Endometrium (tissue), 2 donors: Measurements from ENCODE around the gene AP3B2.
"Not testable (repeated sequence)": the region's sequence is repeated elsewhere in the genome, so short reads cannot be mapped to it uniquely, and the experiment has no call there.

Experiments used
- FAIRE-seq: peaks from 2 replicates; lab custom pipeline; 2012; peaks lifted over from hg19 to GRCh38; lab: Jason Lieb, UNC
- donor health status: control.
- donor health status: control.

The AP3B2 gene

DNA sequence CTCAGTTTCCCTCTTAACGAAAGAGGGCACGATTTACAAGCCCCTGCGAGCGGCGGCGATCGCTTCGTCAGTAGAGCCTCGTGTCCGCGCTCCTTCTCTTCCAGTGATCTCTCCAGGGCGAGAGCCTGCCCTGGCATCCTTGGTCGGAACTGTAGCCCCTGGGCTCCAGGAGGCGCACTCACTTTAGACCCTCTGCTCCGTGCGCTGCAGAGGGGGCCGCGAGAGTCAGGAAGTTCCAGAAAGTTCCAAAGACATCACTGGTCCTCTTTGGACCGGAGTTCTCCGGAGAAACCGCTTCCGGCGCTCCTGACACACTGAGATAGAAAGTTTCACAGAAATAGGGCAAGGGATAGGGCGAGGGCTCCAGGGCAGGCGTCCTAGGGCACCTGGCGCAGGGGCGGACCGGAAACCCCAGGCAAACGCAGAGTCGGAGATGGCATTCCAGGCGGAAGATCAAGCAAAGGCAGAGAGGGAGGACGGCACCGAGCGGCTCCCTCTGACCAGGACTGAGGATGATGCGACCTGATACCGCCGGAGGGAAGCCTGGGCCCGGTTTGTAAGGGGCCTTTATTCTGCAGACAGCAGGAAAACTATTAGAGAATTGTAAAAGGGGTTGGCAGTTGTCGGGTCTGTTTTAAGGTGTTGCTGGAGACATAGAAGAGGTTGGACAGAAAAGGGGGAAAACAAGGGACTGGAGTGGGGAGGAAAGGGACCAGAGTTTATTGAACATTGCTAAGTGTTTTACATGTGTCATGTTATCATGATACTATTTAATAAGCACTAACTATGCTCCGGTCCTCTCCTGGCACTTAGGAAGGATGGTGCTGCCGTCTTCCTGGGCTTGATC, 61.2 kb downstream of the AP3B2 start:
- FAIRE-seq: no peak

DNA sequence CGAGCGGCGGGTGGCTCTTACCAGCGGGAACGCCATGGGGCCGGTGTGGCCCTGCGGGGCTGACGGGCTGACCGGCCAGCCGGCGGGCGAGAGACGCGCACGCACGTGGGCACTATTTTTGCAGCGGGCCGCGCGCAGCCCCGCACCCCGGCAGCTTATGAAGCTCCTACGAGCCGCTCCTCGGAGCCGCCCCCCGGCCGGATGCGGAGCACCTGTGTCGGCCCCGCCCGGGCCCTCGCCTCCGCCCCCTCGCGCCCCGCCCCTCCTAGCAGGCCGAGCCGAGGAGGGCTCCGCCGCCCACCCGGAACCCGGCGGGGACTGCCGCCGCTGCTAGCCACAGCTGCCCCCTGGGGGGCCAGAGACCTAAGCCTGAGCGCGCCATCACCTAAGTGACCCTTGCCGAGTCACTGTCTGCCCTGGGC, 61.8 kb downstream of the AP3B2 start:
- no peak for FAIRE-seq

DNA sequence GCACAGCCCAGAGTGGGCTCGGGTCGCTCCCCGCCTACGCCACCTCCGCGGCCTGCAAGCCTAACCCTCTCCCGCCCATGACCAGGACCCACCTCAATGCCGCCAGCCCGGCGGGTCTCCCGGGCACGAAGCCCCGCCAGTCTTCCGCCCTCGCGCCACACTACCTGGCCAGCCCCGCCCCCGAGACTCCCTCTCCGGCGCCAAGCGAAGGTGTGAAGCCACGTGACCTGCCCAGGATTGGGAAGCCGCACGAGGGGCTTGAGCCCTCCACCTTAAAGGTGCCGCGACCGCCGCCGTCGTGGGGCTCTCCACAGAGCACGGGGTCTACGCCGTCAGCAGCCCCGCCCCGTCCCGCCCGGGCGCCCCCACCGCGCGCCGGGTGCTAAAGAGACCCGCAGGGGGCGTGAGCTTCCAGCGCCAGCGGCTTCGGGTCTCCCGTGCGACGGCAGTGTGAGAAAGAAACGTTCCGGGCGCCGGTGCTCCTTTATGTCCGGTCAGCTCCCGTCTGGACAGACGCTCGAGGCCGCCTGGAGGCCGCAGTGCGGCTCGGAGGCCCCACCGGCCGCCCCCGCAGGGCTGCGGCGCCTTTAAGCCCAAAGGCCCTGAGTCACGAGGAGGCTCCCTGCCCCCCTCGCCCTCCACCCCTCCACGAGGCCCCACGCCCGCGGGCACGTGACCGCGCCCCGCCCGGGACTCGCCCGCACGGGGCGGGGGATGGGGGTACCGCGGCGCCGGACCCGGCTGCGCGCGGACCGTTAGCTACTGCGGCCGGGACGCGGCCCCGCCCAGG, 62.4 kb downstream of the AP3B2 start, which contains the start of gene CPEB1:
CPEB1 (minus strand) TSS at position 319 of the 790 bp plus-strand sequence. CDS start 18,904 bp downstream, outside the sequence.
- no peak for FAIRE-seq

DNA sequence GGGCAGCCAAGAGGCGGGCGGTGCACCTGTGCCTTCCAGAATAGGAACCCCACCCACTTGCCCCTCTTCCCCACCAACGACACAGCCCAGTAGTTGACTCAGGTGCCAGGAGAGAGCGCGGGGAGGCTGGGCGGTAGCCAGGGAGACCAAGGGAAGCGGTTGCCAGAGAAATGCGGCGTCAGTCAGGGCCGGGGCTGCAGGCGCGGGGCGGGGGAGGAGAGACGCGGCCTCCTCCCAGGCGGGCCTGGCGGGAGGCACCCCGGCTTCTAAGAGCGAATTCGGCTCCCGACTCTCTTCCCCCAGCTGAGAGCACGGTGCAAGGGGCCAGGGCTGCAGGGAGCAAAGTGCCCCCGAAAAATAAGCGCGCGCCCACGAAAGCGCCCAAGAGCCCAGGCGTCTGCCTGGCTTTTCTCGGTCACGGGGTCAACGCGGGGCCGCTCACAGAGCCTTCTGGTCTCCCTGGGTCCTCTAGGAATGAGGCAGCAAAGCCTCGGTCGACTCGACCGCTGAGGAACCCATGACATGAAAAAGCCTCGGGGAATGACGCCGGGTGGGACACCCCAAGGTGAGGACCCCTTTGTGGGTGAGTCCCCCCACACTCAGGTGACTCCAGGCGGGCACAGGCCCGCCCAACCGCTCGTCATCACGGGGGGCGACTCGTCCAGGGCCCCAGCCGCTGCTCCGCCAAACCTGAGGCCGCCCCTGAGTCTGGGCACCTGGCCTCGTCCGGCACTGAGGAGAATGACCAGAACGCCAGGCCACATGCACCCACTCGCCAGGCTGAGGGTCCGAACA, 63.2 kb downstream of the AP3B2 start:
- no peak for FAIRE-seq

DNA sequence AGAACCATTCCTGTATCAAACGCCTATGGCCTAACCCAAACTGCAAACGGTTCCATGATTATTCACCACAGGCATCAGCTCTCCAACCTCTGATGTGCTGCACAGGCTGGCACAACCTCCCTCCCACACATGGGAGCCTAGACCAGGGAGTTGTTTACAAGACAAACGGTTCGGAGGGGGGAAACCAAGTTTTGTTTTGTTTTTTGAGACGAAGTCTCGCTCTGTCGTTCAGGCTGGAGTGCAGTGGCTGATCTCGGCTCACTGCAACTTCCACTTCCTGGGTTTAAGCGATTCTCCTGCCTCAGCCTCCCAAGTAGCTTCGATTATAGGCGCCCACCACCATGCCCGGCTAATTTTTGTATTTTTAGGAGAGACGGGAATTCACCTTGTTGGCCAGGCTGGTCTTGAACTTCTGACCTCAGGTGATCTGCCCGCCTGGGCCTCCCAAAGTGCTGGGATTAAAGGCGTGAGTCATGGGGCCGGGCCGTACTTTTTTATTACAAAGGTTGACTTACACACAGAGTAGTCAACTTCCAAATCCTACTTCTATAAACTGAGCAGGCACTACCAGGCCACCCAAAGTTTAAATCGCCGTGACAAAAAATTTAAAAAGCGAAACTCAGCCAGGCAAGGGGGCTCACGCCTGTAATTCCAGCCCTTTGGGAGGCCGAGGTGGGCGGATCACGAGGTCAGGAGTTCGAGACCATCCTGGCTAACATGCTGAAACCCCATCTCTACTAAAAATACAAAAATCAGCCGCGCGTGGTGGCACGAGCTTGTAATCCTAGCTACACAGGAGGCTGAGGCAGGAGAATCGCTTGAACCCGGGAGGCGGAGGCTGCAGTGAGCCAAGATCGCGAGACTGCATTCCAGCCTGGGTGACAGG, 64.5 kb downstream of the AP3B2 start:
- not testable (repeated sequence) for FAIRE-seq

DNA sequence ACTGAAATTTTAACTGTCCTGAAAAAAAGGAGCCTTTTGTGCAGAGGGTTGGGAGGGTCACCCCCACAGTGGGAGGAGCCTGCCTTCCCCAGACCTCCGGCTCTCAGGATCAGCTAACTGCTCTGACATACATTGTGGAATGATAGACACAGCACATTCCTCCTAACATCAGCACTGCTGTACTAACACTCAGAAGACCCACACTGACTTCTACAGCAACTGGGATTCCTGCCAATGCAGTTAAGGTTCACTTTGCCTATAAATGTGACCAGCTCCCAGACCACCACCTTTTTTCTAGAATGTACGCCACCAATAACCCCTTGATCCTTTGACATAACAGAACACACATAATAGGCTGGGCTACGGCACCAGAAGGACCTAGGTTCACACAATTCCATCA, 65.7 kb downstream of the AP3B2 start:
- FAIRE-seq: no peak

DNA sequence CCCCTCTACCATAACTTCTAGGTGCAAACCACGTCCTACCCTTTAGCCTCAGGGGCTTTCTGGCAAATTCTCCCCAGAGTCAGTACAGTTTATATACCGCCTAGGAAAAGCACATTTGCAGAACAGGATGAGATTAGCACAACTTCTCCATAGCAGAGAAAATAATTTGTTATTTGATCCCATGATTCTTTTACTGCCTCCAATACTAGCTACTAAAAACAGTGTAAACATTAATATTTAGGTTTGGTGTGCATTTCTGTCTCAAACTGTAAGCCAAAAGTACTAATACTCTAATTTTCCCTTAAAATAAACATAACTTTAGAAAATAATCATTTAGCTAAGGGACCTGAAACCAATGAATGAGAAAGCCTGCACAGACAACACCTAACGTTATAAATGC, 67.0 kb downstream of the AP3B2 start:
- no peak for FAIRE-seq

DNA sequence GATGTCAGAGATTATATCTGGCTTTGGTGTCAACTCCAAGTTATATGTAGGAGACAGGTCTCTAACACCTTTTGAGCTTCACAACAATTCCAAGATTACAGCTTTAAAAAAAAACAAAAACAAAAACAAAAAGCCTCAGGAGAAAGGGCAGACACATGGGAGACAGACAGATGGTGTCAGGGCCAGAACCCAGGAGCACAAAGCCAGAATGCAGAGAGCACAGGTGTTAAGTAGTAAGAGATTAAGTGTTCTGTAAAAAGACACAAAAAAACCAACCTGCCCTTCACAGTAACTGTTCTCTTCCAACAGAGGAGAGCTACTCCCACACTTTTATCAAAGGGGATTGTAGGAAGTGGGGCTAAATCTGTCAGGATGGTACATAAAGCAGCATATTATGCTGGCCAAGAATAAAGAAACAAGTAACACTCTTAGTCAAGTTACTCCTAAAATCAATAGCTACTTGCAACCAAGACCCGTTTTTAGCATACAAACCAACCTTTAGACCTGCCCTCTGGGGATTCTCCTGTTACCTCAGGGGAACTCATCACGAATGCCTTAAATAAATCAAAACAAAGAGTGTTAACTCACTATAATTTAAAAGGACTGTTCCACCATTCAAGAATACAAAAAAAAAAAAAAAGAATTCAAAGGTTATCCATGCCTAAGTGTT, 68.4 kb downstream of the AP3B2 start:
- FAIRE-seq: no peak

DNA sequence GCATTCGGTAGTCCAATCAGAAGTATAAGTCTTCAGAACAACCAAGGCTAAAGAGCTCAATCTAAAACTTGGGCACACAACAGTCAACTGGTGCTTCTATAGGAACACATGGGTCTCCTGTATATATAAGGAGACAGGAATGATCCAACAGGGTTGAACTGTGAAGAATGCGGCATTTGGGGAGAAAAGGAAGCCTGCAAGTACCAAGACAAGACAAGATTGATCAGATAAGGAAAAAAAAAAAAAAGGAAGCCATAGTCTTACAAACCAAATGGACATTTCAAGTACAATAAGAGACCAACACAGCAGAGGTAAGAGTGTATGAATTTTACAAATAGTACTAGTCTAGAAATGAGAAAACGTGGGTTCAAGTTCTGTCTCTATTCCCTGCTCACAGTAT, 69.0 kb downstream of the AP3B2 start:
- no peak for FAIRE-seq

DNA sequence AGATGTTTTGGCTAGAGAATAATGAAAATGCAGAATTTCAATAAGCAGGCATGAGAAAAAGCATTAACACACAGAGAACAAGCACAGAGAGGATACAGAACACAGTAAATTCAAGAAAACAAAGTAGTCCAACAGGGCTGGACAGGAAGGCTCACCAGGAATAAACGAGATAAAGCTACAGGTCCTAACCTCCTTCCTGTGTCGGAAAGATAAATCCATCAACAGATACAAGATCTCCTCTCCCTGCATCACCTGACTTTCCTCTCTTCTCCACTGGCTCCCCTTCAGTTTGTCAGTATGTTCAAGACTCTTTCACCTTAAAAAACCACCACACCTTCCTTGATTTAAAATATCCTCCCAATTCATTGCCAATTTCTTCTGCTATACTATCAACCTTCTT, 73.9 kb downstream of the AP3B2 start:
- FAIRE-seq: no peak

DNA sequence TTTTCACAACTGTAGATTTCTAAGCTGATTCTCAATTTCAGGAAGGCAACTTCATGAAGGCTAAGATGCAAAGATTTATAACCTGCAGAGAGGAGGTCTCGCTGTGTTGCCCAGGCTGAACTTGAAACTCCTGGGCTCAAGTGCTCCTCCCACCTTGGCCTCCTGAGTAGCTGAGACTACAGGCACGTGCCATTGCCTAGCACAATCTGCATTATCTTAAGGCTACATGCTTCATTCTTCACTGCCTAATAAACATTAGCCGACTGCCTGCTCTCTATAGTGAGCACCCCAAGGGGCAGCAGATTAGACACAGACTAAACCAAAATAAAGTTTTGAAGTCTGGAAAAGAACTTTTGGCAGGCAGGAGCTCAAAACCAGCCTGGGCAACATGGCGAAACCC, 79.6 kb downstream of the AP3B2 start:
- no peak for FAIRE-seq

DNA sequence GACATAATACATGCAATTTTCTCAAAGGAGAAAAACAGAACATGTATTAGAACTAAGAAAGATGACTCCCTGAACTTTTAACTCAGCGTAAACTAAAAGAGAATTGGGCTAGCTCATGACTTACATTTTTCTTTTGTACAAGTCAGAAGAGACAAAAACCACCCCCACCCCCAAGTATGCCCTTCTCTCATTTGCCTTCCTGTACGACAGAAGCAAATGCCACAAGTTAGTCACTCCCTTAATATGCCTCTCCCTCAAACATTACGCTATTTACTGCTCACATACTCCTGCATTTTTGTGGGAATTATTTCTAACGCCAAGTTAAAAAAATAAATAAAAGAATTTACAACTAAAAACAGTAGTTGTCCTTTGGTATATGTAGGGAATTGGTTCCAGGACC, 84.5 kb downstream of the AP3B2 start:
- FAIRE-seq: no peak

DNA sequence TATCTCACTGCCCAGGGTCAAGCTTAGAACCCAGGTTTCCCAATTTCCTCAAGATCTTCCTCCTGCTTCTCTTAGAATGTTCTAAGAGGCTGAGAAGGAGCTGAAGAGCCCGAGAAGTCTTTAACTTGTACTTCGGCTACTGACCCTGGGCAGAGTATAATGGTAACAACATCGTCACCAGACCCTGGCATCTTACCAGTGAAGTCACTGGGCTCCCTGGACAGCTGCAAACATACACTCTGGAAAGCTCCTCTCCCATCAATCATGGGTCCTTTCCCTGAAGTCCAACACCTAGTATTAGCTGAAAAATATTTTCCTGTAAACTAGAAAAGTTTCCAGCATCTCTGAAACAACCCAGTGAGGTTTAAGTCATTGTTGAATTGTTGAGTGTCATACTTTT, 85.2 kb downstream of the AP3B2 start:
- no peak for FAIRE-seq

DNA sequence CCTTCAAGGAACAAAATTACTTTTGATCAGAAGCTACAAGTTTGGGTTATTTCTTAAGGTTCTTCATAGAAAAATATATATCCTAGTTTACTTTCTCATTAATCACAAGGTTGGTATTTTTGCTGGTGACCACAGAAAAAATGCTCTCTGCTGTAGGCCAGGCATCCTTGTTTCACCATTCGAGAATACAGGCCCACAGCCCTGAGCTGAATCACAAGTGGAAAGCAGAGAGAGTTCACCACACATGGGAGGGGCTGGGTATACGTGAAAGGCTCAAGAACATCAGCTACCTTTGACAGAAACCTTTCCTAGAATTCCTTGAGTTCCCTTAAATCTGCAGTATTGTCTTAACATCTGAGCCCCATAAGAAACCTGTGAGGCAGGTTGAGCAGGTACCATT, 85.7 kb downstream of the AP3B2 start:
- FAIRE-seq: no peak

DNA sequence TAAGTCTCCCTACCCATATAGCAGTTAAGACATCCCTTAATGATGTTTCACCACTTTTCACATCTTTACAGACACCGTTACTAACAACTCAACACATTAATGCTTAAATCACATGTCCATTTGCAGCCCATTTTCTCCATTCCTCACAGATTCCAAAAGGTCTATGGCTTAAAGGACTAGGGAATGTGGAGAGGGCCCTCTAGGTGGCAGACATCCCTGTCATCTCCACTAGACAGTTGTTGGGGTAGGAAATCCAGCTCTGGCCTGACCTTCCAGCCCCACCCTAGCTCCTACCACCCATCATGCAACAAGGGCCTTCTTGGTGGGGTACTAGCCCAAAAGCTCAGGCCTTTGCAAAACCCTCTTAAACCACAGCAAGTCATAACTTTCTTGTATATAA, 87.7 kb downstream of the AP3B2 start:
- FAIRE-seq: no peak

DNA sequence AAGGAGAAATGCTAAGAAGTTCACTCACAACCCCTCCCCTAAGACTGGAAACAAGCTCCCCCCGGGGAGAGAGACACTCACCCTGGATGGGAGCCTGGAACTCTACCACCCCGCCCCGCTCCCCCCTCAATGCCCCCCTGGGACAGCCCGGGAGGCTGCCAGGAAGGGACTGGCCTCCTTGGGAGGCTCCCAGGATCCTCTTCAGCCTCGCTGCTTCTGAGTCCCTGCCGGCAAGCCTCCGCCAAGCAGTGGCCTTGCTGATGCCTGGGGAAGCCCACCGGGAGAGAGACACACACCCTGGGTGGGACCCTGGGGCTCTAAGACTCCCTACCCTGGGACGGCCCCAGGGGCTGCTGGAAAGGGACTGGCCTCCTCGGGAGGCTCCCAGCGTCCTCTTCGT, 95.9 kb downstream of the AP3B2 start:
- FAIRE-seq: no peak

DNA sequence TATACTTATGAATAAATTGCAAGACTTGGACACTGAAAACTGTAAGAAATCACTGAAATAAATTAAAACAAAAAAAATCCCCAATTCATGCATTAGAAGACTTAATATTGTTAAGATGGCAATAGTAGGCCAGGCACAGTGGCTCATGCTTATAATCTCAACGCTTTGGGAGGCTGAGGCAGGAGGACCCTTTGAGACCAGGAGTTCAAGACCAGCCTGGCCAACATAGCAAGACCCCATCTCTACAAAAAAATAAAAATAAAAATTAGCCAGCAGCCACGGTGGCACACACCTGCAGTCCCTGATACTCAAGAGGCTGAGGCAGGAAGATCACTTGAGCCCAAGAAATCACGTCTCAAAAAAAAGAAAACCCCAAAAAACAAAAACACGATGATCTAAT, 98.3 kb downstream of the AP3B2 start:
- no peak for FAIRE-seq
